Psoas muscle (tissue), 8 donors: ENCODE data around the gene SH3BGRL3. TPM values are rescaled to one million over a fixed set of nuclear protein-coding genes. Genes with fewer than 3 reads are reported as not detected.
A peak's percentile ranks its signal among the peaks of the same experiment; 100 is the strongest.

ENCODE experiments used
- ATAC-seq, 4 donors: fragments of 200-7000 bp; cut with Tn5 transposase; one replicate each; pipeline ENCODE4 v1.9.1; 2020; ENCODE audit warnings: moderate library complexity in 3 of 4, mild to moderate bottlenecking in 2 of 4
- DNase-seq, 2 donors: peaks; one replicate each; pipeline ENCODE4 v3.0.0-alpha.2; 2020
- H3K27ac ChIP-seq: fragments of 200-600 bp; one replicate; pipeline ENCODE4 v1.8.0; 2022
- H3K27me3 ChIP-seq, 3 donors: fragments of 200-600 bp in 1 of 3; one replicate each; pipeline versions ENCODE4 v1.6.1 to v1.8.0; 2013 to 2022; ENCODE audit warnings: low read length in 2 of 3, mild to moderate bottlenecking in 2 of 3, moderate library complexity in 1 of 3; ENCODE audit not compliant: insufficient read depth in 3 of 3
- H3K36me3 ChIP-seq, 2 donors: fragments of 200-600 bp in 1 of 2; one replicate each; pipeline versions ENCODE4 v1.6.1 to v1.8.0; 2013 to 2022; ENCODE audit warnings: low read depth in 1 of 2, mild to moderate bottlenecking in 1 of 2, moderate library complexity in 1 of 2; ENCODE audit not compliant: insufficient read depth in 1 of 2
- H3K4me1 ChIP-seq: fragments of 200-600 bp; one replicate; pipeline ENCODE4 v1.8.0; 2022
- H3K4me3 ChIP-seq: fragments of 200-600 bp; one replicate; pipeline ENCODE4 v1.8.0; 2022; ENCODE audit warnings: mild to moderate bottlenecking
- H3K9me3 ChIP-seq: fragments of 200-600 bp; one replicate; pipeline ENCODE4 v1.8.0; 2022
- CTCF ChIP-seq: fragments of 200-600 bp; IDR thresholded peaks from one replicate; pipeline ENCODE4 v1.8.0; 2022; ENCODE audit warnings: antibody characterized with exemption
- WGBS, 3 donors: extraction: QIAGEN DNeasy Blood & Tissue Kit; methylation state at CpG; one replicate each; pipeline versions ENCODE4 v1.1.6 to v1.1.7; 2013; 5-methylcytosine and 5-hydroxymethylcytosine counted together
- intact Hi-C, 2 donors: fragments of 100-400 bp; cut with DNase I; formaldehyde crosslinking; loops; one replicate each; pipeline versions ENCODE4 v1.11.0 to v1.14.2; 2022
- polyA plus RNA-seq, 3 donors: library from polyadenylated mRNA; stranded (reverse); fragments of 200-250 nt; gene quantifications; one replicate each; pipeline ENCODE4 v1.2.3, GENCODE V29; 2013
- total RNA-seq, 4 donors: library from RNA; stranded (reverse); fragmentation: NEBNext Ultra II Directional in 2 of 4; extraction: Animal tissue kit (Norgen Biotek cat#: 25700) in 2 of 4; gene quantifications; one replicate each; pipeline versions ENCODE4 v1.2.1 to v1.2.4, GENCODE V29; 2021 to 2023
- donor health status: healthy with polysubstance abuse.
- donor health status: DM: no; HTN: no; CAD: no; lungs with moderate emphysema.
- donor health status: Bipolar disorder and iron deficiency.
- donor health status: healthy.
- donor health status: DM: yes; HTN: yes; CAD: no.
- donor health status: DM: no; HTN: no; CAD: no.
- donor health status: DM: no; HTN: no; CAD: no.
- donor health status: DM: yes; HTN: yes; CAD: no.

The SH3BGRL3 gene
- total and polyA plus RNA-seq, 7 donors = 10.9 to 78.1 (median 22.2) TPM

GRCh38 chr1:26278724-26279455, 996 bp upstream of the SH3BGRL3 start:
- no peak for TF ChIP-seq CTCF
- WGBS, 3 donors = 42 to 53% (median 44%) methylated on average over 9 of the region's 9 CpGs
- Histone ChIP-seq H3K27ac (peak overlapping the region; percentile 92), H3K4me3 (peak overlapping the region; percentile 78), H3K9me3 (no peaks in the 10 kb centered on the region), H3K4me1 (peaks cover 76% of the 10 kb centered on the region), H3K36me3 (peaks cover 4 to 45% of the 10 kb centered on the region in 2 donors), H3K27me3 (no peaks in the 10 kb centered on the region)
- ATAC-seq (peak; percentile 5 to 34 (median 14)), DNase-seq (peak in 1 of 2 donors; percentile 47)
- intact Hi-C loops = no loop called here

GRCh38 chr1:26280333-26281042, 602 bp downstream of the SH3BGRL3 start:
- peaks cover 74% of the 10 kb centered on the region for H3K4me1 ChIP-seq
- intact Hi-C loops = no loop called here
- no peaks in the 10 kb centered on the region for H3K9me3 ChIP-seq
- no peak for ATAC-seq
- H3K27me3 ChIP-seq = no peaks in the 10 kb centered on the region
- TF ChIP-seq CTCF = no peak
- H3K4me3 ChIP-seq = peak overlapping the region; percentile 78
- WGBS, 3 donors = 35 to 49% (median 36%) methylated on average over 14 to 20 of the region's 20 CpGs
- no peak for DNase-seq
- H3K27ac ChIP-seq = peak overlapping the region; percentile 92
- peaks cover 4 to 31% of the 10 kb centered on the region in 2 donors for H3K36me3 ChIP-seq

GRCh38 chr1:26281091-26281958, 1.4 kb downstream of the SH3BGRL3 start:
- ATAC-seq (no peak), DNase-seq (no peak)
- Histone ChIP-seq H3K4me3 (peak overlapping the region; percentile 78), H3K4me1 (peaks cover 76% of the 10 kb centered on the region), H3K27me3 (no peaks in the 10 kb centered on the region), H3K9me3 (no peaks in the 10 kb centered on the region), H3K27ac (peak overlapping the region; percentile 92), H3K36me3 (peaks cover 4 to 31% of the 10 kb centered on the region in 2 donors)
- intact Hi-C loops = no loop called here
- no peak for TF ChIP-seq CTCF
- WGBS, 3 donors = 82 to 94% (median 86%) methylated on average over 5 of the region's 5 CpGs

GRCh38 chr1:26281971-26282370, 2.1 kb downstream of the SH3BGRL3 start:
- Histone ChIP-seq H3K27me3 (no peaks in the 10 kb centered on the region), H3K36me3 (peaks cover 4 to 26% of the 10 kb centered on the region in 2 donors), H3K27ac (peak overlapping the region; percentile 92), H3K4me1 (peaks cover 75% of the 10 kb centered on the region), H3K4me3 (no peak overlapping the region), H3K9me3 (no peaks in the 10 kb centered on the region)
- ATAC-seq = no peak
- TF ChIP-seq CTCF = no peak
- intact Hi-C loops = no loop called here
- peak in 1 of 2 donors; percentile 46 for DNase-seq
- 30 to 45% (median 36%) methylated on average over 14 to 15 of the region's 15 CpGs for WGBS, 3 donors
